NCI-H82 (cell line): ENCODE measurements around the gene FAF1.
"Not testable (repeated sequence)": the region's sequence is repeated elsewhere in the genome, so short reads cannot be mapped to it uniquely, and the experiment has no call there.

Experiments
- DNase-seq: peaks from one replicate; lab custom pipeline; 2025; lab: John Stamatoyannopoulos, UW

The FAF1 gene

DNA sequence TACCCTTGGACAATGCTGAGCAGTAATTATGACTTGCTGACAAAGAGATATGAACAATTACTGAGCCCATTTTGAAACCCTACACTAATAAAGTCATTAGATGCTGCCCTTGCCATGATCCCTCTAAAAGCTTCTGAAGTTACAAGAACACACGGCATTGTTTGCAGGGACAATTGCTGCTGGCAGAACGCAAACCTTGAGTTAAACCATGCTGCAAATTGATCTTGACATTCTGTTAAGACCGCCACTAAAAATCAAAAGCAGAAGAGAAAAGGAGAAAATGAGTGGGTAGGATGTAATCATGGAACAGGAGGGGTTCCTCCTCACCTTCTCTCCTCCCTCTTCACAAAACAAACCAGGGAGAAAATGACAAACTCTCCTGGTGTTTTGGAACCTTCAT is 400.6 kb downstream of the FAF1 start:
- DNase-seq = peak; percentile 9

DNA sequence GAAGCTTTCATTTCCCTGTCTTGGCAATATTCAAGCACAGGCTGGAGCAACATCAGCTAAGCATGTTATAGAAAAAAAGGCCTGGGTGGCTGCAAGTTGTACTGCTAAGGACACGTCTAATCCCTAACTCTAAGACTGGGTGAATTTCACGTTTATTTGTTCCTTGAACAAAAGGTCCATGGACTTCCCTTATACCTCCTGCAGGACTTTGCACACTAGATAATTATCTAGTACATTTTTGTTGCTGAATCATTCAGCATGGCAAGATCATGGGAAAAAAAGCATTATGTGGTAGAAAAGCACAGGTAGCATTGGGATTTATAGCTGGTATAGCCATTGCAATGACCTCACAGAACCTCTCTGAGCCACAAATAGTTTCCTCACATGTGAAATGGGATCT is 406.1 kb downstream of the FAF1 start:
- DNase-seq = no peak

DNA sequence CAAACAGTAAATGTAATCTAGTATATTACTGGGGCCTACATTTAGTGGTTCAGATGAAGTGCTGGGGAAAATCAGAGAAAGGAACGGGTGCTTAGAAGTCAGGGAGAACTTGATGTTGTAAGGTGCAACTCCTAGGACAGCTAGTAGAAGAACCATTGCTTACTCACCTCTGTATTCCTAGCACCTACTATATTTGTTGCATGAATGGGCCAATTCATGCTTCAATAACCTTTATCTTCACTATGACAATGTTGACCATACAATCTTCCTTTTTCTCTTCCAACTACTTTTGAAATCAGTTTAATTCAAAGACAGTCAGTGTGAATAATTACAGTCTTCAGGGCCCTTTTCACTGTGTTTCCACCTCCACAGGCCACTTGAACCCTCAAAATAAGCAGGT is 411.8 kb downstream of the FAF1 start:
- no peak for DNase-seq

DNA sequence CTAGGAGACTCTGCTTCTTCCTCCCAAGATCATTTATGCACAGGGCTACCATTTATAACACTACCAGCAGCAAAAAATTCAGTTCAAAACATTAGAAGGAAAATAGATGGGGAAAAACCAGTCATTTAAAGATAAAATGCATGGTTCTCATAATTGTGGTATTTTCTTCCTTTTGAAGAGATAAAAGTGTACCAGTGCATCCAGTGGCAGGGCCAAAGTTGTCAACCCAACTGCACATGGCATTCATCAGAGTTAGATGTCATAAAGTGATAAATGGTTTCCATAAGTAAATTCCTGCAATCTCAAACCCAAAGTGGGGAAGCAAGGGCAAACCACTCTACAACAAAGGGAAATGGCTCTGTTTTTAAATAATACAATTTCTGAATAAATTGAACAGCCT is 417.7 kb downstream of the FAF1 start:
- no peak for DNase-seq

DNA sequence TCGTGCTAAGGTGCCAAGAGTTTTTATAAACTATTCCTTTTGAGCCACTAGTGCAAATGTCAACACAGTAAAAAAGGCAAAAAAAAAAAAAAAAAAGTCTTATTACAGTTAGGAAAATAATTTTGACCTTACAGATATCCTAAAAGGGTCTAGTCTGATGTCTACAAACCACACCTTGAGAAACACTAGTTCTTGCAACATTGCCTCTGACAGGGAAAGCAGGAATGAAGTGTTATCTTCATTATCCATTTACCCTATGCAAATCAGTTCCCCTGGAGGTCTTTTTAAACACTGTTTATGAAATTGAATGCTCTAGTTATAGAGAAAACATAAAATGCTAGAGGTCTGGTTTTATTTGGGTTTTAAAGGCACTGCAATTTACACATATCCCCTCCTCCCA is 421.6 kb downstream of the FAF1 start:
- no peak for DNase-seq

DNA sequence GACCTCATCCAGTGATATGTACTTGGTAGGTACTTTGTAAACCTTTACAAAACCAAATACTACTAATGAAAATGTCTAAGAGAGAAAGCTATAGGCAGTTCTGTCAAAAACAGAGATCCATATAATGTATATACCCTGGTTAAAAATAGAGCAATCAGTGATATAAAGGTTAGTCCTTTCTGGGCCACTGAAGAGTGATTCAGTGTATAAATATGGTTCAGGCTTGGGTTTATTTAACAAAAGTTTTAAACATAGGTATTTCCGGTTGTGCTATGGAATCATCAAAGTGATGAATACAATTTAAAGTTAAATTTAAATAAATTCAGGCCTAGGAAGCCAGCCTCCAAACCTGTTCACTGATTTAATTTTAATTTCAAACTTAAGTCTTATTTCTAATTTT is 428.5 kb downstream of the FAF1 start:
- no peak for DNase-seq

DNA sequence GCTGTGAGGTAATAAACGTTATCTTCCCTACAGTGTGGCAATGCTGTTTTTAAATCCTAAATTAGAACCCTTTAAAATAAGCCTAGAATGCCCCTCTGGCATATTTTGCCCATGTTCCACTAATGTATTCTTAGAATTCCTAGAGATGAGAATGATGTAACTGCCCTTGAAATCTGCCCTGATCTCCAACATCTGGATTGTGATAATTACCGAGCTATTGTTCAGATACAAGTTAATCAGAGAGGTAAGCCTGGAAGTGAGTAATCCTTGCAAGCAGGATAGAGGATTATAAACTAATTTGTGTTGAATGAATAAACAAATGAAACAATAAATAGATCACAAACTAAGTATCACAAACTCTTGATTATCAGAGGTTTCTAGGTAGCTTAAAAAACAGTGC is 429.0 kb downstream of the FAF1 start:
- peak; percentile 67 for DNase-seq

DNA sequence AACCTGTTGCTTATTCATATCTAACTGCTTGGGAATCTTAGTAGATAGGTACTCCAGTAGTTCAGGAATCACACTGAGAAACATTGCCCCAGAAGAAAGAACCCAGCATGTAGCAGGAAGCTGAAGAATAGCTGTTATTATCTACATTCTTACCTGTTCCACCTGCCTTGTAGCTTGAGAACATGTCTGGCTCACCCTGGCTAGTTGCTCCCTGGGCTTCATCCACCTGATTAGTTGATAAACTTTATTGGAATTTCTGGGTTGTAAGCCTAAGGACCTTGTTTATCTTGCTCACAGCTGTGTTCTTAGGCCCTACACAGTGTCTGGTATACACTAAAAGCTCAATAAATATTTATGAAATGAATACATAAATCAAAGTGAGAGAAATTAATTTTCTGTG is 430.6 kb downstream of the FAF1 start:
- no peak for DNase-seq

DNA sequence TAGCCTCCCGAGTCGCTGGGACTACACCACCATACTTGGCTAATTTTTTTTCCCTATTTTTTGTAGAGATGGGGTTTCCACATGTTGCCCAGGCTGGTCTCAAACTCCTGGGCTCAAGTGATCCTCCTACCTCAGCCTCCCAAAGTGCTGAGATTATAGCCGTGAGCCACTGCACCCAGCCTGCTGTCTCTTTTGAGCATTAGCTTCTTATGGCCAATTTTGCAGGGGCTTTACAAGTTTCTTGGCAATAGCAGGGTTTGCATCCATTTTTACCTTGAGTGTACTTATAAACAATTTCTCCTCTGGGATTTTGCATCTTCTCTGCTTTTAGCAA is 432.1 kb downstream of the FAF1 start:
- not testable (repeated sequence) for DNase-seq

DNA sequence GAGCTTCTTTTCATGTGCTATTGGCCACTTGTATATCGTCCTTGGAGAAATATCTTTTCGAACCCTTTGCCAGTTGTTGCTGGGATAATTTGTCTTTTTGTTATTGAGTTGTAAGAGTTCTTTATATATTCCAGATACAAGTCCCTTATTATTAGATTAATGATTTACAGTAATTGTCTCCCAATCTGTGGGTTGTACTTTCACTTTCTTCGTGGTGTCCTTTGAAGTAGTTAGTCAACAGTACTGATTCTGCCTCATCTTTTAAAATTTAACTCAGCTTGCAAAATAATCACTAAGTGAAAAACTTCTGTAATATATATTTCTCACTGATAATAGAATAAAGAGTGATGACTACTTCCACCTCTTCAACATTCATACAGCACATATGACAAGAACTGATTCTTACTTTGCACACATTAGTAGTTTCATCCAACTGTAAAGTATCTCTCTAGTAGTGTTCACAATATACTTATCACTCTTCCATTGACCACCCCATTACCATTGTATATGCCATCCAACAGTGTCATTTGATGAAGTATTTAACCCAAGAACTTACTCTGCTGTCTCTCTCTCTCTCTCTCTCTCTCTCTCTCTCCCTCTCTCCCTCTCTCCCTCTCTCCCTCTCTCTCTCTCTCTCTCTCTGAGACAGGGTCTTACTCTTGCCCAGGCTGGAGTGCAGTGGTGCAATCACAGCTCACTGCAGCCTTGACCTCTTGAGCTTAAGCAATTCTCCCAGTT is 432.6 kb downstream of the FAF1 start:
- no peak for DNase-seq

DNA sequence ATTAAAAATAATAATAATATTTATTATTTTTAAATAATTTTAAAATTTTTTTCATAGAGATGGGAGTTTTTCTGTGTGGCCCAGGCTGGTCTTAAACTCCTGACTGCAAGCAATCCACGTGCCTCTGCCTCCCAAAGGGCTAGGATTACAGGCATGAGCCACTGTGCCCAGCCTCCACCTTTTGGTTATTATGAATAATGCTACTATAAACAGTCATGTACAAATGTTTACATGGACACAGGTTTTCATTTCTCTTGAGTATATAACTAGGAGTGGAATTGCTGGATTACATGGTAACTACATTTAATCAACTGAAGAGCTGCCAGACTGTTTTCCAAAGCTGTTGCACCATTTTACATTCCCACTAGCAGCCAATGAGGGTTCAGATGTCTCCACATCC is 433.6 kb downstream of the FAF1 start:
- no peak for DNase-seq

DNA sequence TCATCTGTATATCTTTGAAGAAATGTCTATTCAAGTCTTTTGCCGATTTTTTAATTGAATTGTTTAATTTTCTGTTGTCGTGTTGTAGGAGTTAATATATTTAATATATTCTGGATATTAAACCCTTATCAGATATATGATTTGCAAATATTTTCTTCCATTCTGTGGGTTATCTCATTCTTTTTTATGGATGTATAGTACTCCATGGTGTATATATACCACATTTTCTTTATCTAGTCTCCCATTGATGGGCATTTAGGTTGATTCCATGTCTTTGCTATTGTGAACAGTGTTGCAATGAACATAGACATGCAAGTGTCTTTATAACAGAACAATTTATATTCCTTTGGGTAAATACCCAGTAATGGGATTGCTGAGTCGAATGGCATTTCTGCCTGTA is 436.5 kb downstream of the FAF1 start:
- no peak for DNase-seq

DNA sequence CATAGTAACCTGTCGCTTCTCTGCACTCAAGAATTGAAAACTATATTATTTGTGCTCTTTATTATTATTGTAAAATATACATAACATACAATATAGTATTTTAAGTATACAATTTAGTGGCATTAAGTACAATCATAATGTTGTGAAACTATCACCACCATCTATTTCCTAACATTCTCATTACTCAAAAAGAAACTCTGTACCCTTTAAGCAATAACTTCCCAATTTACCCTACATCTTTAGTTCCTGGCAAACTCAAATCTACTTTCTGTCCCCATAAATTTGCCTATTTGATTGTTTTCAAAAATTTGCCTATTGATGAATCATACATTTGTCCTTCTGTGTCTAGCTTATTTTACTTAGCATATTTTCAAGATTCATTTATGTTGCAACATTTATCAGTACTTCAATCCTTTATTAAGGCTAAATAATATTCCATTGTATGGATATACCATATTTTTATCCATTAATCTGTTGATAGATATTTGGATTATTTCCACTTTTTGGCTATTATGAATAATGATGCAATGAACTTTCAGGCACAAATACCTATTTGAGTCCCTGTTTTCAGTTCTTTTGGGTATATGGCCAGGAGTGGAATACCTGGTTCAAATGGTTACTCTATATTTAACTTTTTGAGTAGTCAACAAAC is 437.2 kb downstream of the FAF1 start:
- DNase-seq = no peak

DNA sequence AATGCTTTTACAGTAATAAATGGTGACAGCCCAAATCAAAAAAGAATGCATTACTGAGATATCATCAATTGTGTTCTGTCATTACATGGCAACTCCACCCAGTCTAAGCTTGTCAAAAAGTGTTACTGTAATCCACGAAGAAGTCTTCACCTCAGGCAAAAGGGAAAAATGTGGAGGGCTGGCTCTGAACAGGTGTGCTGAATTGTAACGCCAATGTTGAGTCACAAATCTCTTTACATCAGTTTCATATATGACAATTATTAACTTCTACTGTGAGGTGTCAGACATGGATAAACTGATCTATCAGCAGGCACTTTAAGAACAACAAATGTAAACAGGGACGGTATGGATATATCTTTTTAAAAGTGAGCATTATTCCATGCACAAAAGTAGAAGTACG is 438.4 kb downstream of the FAF1 start:
- DNase-seq = no peak

DNA sequence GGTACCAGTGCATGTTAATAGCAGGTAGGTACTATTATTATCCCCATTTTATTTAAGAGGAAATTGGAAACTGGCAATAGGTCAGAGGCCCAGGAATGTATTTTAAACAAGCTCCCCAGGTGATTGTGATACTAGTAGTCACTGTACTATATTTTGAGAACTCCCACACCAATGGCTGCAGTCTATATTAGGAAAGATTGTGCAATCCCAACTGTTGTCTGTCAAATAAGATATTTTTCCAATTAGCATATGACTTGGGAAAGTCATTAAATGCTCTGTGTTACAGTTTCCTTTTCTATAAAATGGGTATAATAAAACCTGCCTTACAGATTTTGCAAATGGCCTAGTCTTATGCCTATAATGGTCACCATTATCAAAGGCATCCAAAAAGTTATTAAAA is 442.6 kb downstream of the FAF1 start:
- no peak for DNase-seq

DNA sequence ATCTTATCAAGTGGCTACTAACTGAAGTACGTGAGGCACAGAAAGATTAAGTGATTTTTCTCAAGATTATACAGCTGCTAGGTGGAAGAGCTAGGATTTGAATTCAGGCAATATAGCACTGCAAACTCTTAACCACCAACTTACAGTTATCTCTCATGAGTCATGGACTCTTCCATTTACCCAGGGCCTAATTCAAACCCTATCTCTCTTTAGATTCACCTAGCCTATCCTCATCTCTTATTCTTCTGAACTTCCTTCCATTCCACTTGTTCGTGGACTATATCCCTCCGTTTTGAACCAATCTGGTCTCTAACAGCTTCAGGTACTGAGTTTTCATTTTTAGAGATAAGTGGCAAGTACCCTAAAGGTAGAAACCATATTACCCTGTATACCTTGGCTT is 444.0 kb downstream of the FAF1 start:
- peak; percentile 4 for DNase-seq

DNA sequence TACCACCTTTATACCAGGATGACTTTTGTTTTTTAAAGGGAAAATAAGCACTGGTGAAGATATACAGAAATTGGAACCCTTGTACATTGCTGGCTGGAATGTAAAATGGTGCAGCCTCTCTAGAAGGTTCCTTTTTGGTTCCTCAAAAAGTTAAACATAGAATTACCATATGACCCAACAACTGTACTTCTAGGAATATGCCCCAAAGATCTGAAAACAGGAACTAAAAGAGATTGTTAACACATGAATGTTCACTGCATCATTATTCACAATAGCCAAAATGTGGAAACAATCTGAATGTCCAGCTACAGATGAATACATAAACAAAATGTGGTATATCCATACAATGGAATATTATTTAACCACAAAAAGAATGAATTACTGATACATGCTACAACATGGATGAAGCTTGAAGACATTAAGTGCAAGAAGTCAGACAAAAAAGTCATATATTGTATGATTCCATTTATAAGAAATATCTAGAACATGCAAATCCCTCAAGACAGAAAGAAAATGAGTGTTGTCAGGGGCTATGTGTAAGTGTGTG is 452.0 kb downstream of the FAF1 start:
- no peak for DNase-seq

DNA sequence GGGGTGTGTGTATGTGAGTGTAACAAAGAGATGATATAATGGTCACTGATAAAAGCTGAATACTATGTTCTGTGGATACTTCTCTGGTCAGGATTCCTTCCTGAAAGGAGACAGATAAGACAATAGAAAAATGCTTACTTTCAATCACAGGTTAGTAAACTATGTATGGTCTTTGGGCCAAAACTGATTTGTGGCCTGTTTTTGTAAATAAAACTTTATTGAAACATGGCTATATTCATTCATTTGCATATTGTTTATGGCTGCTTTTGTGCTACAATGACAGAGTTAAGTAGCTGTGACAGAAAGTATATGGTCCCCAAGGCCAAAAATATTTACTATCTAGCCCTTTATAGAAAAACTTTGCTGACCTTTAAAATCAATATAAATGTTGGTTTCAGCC is 454.6 kb downstream of the FAF1 start:
- DNase-seq = no peak

DNA sequence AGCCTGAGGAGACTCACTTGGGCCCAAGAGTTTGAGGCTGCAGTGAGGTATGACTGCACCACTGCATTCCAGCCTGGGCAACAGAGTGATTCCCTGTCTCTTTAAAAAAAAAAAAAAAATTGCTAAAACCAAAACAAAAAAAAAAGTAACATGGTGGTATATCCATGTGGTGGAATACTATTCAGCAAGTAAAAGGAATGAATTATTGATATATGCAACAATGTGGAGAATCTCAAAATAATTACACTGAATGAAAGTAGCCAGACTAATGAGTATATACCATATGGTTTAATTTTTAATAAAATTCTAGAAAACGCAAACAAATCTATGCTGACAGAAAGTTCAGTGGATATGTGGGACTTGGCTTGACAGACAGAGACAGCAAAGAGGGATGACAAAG is 456.6 kb downstream of the FAF1 start:
- no peak for DNase-seq

DNA sequence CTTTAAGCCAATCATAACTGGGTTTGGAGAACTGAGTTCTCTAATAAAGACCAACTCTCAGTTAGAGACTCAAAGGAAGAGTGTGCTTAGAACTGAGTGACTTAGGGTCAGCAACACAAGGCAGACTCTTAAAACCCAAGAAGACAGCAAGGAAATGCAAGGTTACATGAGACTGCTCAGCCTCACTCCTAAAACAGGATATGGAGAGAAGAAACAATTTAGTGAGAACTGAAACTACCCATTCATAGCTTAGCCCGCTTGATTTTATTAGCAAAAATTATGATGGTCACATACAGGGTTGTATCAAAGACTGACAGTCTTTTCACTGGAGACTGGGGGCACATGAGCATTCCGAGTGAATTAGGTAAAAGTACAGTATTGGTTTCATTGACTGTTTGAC is 457.9 kb downstream of the FAF1 start:
- no peak for DNase-seq

DNA sequence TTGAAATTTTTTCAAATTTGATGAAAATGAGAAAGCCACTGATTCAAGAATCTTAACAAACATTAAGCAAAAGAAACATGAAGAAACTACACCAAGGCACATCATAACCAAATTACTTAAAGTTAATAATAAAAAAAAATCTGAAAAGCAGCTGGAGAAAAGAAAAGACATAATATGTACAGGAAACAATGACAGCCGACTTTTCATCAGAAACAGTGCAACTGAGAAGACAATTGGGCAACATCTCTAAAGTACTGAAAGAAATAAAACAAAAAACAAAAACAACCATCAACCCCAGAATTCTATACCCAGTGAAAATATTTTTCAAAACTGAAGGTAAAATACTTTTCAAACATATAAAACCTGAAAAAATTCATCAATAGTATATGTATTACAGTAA is 463.1 kb downstream of the FAF1 start:
- no peak for DNase-seq

DNA sequence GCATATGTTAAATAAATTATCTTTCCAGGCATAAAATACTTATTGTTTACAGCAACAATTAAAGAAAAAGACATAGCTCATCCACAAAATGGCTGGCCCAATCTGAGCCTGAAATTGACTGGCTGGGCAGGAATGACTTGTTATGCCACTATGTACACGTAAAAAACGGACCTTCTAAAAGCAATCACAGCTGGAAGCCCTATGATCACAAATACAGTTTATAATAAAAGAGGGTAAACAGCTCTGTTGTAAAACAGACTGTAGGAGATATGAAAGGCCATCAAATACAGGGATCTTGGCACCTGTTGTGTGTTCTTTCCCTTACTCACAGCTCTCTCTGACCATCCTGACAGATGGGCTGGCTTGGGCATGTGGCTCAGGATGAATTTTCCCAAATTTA is 466.4 kb downstream of the FAF1 start:
- no peak for DNase-seq

DNA sequence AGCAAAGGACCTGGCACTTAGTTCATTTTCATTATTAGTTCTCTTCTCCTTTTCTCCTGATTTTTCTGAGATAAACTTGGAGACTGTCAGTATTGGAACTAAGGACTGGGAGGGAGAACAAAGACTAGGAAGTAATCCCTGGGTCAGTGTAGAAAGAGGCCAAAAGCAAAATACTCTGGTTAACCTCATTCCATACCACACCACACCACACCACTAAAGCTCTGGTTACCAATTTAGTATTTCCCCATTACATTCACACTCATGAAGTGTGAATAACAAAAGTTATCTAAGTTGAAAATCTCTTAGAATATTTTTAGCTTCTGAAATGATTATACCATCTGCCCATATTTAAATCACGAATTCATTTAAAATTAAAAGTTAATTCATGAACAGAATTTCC is 467.9 kb downstream of the FAF1 start:
- no peak for DNase-seq

DNA sequence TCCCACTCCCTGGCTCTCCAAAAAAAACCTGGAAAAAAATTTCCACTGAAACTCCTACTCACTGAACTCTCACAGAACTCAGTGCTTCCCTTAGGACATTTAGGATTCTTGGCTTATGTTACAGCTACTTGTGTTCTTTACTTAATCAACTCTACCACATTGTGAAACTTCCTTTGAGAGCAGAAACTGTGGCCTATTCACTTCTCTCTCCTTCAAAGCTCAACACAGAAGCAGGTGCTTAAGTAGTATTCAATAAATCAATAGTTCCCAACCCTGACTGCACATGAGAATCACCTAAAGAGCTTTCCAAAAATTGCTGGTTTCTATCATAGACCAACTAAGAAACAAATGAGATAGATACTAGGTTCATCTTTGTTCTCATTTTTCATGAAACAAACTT is 468.9 kb downstream of the FAF1 start:
- no peak for DNase-seq
